A673 (cell line): ENCODE results near the gene HIGD1B. TPM values are rescaled to one million over a fixed set of nuclear protein-coding genes. Genes with fewer than 3 reads are reported as not detected.
"Not testable (repeated sequence)": the region's sequence is repeated elsewhere in the genome, so short reads cannot be mapped to it uniquely, and the experiment has no call there.

Experiments used
- BruUV-seq: library from RNA; stranded (reverse); fragments of 400-500 nt; replicated peaks from 2 replicates; lab custom pipeline; 2021; lab: Mats Ljungman, UMichigan
- CTCF ChIA-PET: fragments of 300-600 bp; sonication (Branson Sonifier 250); formaldehyde crosslinking; loops from one replicate; lab custom pipeline; 2022; ENCODE audit warnings: antibody characterized with exemption; lab: Charles Lee
- POLR2A ChIA-PET: fragments of 300-600 bp; sonication (Branson Sonifier 250); formaldehyde crosslinking; loops from one replicate; lab custom pipeline; 2022; ENCODE audit warnings: antibody characterized with exemption; ENCODE audit not compliant: low non-redundant PET; lab: Charles Lee
- DNase-seq: peaks from one replicate; pipeline ENCODE4 v3.0.0-alpha.2; 2015; ENCODE audit warnings: low spot score
- H3K27ac ChIP-seq: fragments of 200-600 bp; sonication (generic); 2 replicates; pipeline ENCODE4 v1.5.1; 2016; ENCODE audit warnings: mixed run types, low read depth, mild to moderate bottlenecking, mixed read lengths, antibody characterized with exemption, low read length; ENCODE audit not compliant: poor library complexity, severe bottlenecking
- H3K27me3 ChIP-seq: fragments of 200-600 bp; sonication (generic); replicated peaks from 2 replicates; pipeline ENCODE4 v1.6.1; 2017; ENCODE audit warnings: mixed run types, low read depth, mild to moderate bottlenecking, mixed read lengths, antibody characterized with exemption, low read length; ENCODE audit not compliant: insufficient read depth, poor library complexity
- H3K36me3 ChIP-seq: fragments of 200-600 bp; sonication (generic); 2 replicates; pipeline ENCODE4 v1.6.1; 2016; ENCODE audit warnings: mixed run types, mild to moderate bottlenecking, mixed read lengths, antibody characterized with exemption, low read length; ENCODE audit not compliant: insufficient read depth, poor library complexity, severe bottlenecking
- H3K4me1 ChIP-seq: fragments of 200-600 bp; sonication (generic); 2 replicates; pipeline ENCODE4 v1.6.1; 2017; ENCODE audit warnings: mixed run types, mild to moderate bottlenecking, mixed read lengths, antibody characterized with exemption, low read length; ENCODE audit not compliant: insufficient read depth, poor library complexity, severe bottlenecking
- H3K4me3 ChIP-seq: fragments of 200-600 bp; sonication (generic); 2 replicates; pipeline ENCODE4 v1.5.1; 2016; ENCODE audit warnings: low read depth, mixed run types, mild to moderate bottlenecking, mixed read lengths, low read length; ENCODE audit not compliant: poor library complexity, severe bottlenecking
- H3K9me3 ChIP-seq: fragments of 200-600 bp; sonication (generic); 2 replicates; pipeline ENCODE4 v1.6.1; 2016; ENCODE audit warnings: mixed run types, low read depth, mild to moderate bottlenecking, mixed read lengths, antibody characterized with exemption, low read length; ENCODE audit not compliant: poor library complexity, severe bottlenecking
- CTCF ChIP-seq: fragments of 300-800, 200-600 bp; sonication (generic); conservative IDR thresholded peaks from 2 replicates; pipeline ENCODE4 v1.5.1; 2017; ENCODE audit warnings: low read depth, mild to moderate bottlenecking, antibody characterized with exemption, low read length, moderate library complexity, mixed read lengths
- EZH2 ChIP-seq: fragments of 200-600 bp; sonication (generic); IDR thresholded peaks from 2 replicates; pipeline ENCODE4 v1.6.1; 2017; ENCODE audit warnings: borderline replicate concordance, low read depth, mild to moderate bottlenecking, mixed read lengths, antibody characterized with exemption, low read length; ENCODE audit not compliant: poor library complexity, severe bottlenecking
- intact Hi-C: fragments of 100-400 bp; cut with micrococcal nuclease; formaldehyde crosslinking; loops from one replicate; pipeline ENCODE4 v1.10.0; 2022; ENCODE audit not compliant: unreplicated experiment
- total RNA-seq: library from RNA; stranded (reverse); gene quantifications from 2 replicates; pipeline ENCODE4 v1.2.3, GENCODE V29; 2021

Gene HIGD1B
- total RNA-seq, 1 experiment from 2014 or later: not detected

- H3K4me1 ChIP-seq: peaks cover 12% of the 10 kb centered on the region
- no TSS peak for BruUV-seq
- intact Hi-C loops: no loop called here
Observed at GRCh38 chr17:44820631-44821212, 27.0 kb upstream of the HIGD1B start.

GRCh38 chr17:44825236-44825635 is 22.4 kb upstream of the HIGD1B start:
- BruUV-seq, POLR2A ChIA-PET, H3K27ac ChIP-seq, DNase-seq, H3K27me3 ChIP-seq, H3K4me3 ChIP-seq, H3K36me3 ChIP-seq, H3K9me3 ChIP-seq, CTCF ChIA-PET, intact Hi-C loops: not testable (repeated sequence)
- peaks cover 19% of the 10 kb centered on the region for H3K4me1 ChIP-seq

More at GRCh38 chr17:44820631-44821212, 27.0 kb upstream of the HIGD1B start:
- peak; percentile 78 for DNase-seq
- POLR2A ChIA-PET: no interaction called here
- TF ChIP-seq EZH2 (no peak), CTCF (no peak)
- Histone ChIP-seq H3K27me3 (no peaks in the 10 kb centered on the region), H3K36me3 (no peaks in the 10 kb centered on the region), H3K4me3 (no peak overlapping the region), H3K9me3 (no peaks in the 10 kb centered on the region), H3K27ac (no peak overlapping the region)
- CTCF ChIA-PET: interaction anchor here (0.6 kb wide), 1 partner anchor 277 kb away, joined by 3 read pairs; no protein-coding TSS in a partner anchor

GRCh38 chr17:44826123-44826790 is 21.4 kb upstream of the HIGD1B start:
- BruUV-seq: no TSS peak
- no peaks in the 10 kb centered on the region for H3K27me3 ChIP-seq
- CTCF ChIA-PET: no interaction called here
- no peak for DNase-seq
- no peaks in the 10 kb centered on the region for H3K36me3 ChIP-seq
- H3K4me1 ChIP-seq: peaks cover 9% of the 10 kb centered on the region
- intact Hi-C loops: no loop called here
- no peaks in the 10 kb centered on the region for H3K9me3 ChIP-seq
- POLR2A ChIA-PET: interaction anchor here (0.7 kb wide), 1 partner anchor 59 kb away, joined by 4 read pairs; no protein-coding TSS in a partner anchor
- no peak overlapping the region for H3K4me3 ChIP-seq
- no peak overlapping the region for H3K27ac ChIP-seq
- no peak for TF ChIP-seq CTCF
- TF ChIP-seq EZH2: no peak
